Fibroblast of mammary gland (primary cell): ENCODE data around the gene MAN1C1.

Experiments
- DNase-seq: peaks from one replicate; pipeline ENCODE4 v3.0.0-alpha.2; 2010; ENCODE audit warnings: low read depth
- H3K4me3 ChIP-seq: 2 replicates; pipeline ENCODE4 v1.5.1; 2011; ENCODE audit warnings: low read depth, mild to moderate bottlenecking, low read length, moderate library complexity; ENCODE audit not compliant: control insufficient read depth
- TF ChIP-seq, protein P1 (sequence below): conservative IDR thresholded peaks from 2 replicates; pipeline ENCODE4 v1.5.1; 2011; ENCODE audit warnings: low read depth, low read length, inconsistent platforms; ENCODE audit not compliant: control insufficient read depth, insufficient read depth

Gene MAN1C1

GRCh38 chr1:25687221-25688017 lies 70.8 kb downstream of the MAN1C1 start:
- no peak overlapping the region for H3K4me3 ChIP-seq
- DNase-seq: no peak
- TF ChIP-seq, protein P1, sequence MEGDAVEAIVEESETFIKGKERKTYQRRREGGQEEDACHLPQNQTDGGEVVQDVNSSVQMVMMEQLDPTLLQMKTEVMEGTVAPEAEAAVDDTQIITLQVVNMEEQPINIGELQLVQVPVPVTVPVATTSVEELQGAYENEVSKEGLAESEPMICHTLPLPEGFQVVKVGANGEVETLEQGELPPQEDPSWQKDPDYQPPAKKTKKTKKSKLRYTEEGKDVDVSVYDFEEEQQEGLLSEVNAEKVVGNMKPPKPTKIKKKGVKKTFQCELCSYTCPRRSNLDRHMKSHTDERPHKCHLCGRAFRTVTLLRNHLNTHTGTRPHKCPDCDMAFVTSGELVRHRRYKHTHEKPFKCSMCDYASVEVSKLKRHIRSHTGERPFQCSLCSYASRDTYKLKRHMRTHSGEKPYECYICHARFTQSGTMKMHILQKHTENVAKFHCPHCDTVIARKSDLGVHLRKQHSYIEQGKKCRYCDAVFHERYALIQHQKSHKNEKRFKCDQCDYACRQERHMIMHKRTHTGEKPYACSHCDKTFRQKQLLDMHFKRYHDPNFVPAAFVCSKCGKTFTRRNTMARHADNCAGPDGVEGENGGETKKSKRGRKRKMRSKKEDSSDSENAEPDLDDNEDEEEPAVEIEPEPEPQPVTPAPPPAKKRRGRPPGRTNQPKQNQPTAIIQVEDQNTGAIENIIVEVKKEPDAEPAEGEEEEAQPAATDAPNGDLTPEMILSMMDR: no peak

DNA sequence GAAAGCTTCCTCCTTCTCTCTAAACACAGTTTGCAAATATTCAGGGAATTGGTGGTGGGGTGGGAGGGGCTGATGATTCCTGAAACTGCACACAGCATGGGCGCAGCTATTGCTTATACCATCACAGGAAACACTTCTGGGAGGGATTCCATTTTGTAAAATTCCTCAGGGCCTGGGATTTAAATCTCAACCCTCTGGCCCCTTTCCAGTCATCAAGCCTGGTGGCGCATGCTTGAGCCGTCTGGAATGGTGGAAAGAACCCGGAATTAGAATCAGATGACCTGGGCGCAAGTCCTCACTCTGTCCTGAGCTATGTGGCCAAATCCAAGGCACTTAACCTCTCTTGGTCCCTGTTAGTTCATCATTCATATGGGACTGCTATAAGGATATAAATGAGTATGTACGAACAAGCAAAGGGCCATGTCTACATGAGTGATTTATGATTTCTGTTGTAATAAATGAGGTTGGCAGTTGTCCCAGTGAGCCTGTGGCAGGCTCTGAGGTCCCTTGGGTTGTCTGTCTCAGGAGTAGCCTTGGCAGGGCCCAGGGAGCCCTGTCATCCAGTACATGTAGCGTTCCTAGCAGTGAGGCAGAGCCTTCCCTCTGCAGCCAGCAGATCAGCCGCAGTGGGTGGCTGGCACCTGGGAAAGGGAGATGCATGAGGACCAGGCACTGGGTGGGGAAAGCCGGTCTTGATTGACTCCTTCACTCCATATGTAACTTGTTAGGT lies 72.0 kb downstream of the MAN1C1 start:
- TF ChIP-seq, protein P1: no peak
- H3K4me3 ChIP-seq: no peak overlapping the region
- DNase-seq: no peak

DNA sequence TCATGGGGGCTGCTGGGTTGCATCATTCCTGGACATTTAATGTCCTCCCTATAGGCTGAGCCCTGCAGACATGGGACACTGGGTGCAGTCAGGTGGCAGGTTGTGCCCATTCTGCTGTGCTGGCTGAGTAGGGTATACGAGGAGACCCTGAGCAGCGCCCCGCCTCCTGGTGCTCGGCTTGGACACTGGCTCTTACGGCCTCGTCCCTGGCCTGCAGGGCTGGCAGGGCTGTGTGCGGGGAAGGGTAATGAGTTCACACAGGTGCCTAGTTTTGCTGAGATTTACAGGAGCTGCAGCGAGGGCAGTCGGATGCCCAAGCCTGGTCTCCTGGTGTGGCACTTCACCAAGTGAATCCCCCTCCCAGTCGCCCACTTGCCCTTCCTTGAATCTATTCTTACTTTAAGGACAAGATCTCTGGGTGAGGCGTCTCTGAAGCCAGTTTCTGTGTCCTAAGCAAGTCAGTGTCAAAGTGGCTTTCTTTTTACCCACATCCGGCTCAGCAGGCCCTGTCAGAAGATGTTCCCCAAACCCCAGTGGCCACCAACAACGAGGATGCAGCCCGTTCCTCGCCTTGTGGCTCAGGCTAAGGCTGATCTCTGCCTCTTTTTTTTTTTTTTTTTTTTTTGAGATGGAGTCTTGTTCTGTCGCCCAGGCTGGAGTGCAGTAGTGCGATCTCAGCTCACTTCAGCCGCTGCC lies 73.2 kb downstream of the MAN1C1 start:
- TF ChIP-seq, protein P1: no peak
- no peak overlapping the region for H3K4me3 ChIP-seq
- DNase-seq: no peak

DNA sequence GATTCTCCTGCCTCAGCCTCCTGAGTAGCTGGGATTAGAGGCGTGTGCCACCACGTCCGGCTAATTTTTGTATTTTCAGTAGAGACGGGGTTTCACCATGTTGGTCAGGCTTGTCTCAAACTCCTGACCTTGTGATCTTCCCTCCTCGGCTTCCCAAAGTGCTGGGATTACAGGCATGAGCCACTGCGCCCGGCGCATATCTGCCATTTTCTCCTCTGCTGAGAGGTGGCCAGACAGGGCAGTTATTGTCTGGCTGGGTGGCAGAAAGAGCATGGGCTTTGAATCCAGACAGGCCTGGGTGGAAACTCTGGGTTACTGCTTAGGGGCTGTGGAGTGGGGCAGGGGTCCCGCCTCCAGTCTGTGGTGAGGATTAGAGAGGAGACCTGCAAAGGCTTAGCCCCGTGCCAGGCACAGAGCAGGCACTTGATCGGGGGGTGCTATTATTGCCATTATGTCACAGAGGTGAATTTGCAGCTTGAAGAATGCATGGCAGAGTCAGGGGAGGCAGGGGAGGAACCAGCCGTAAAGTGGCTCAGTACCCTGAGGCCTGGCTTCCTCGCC lies 73.9 kb downstream of the MAN1C1 start:
- TF ChIP-seq, protein P1: no peak
- no peak overlapping the region for H3K4me3 ChIP-seq
- DNase-seq: no peak

GRCh38 chr1:25691211-25691610 lies 74.6 kb downstream of the MAN1C1 start:
- TF ChIP-seq, protein P1: no peak

GRCh38 chr1:25692560-25692959 lies 76.0 kb downstream of the MAN1C1 start:
- DNase-seq: no peak
- no peak overlapping the region for H3K4me3 ChIP-seq
- TF ChIP-seq, protein P1: peak; percentile 49

More at GRCh38 chr1:25691211-25691610, 74.6 kb downstream of the MAN1C1 start:
- no peak overlapping the region for H3K4me3 ChIP-seq
- no peak for DNase-seq
